ENCODE data around the gene ACKR1.

ACKR1 gene

GRCh38 chr1:159187647-159188374, 16.9 kb upstream of the ACKR1 start:
- no peak for DNase-seq

DNA sequence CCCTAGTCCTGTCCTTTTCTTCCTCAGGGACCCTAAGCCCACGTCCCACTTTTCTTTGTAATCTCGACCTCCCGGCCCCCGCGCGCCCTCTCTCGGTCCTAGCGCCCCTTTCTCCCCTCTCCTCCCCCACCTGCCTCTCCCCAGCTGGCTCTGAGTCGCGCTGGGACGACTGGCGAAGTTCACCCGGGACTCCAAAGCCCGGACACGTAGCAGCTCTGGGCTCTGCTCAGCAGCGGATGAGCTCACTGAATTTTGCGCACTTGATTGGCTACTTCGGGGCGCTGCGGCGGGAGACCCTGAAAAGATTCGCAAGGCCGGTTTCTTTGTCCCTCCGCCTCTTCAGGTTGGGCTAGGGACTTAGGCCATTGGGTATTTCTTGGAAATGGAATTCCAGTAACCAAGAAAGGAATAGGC, 16.3 kb upstream of the ACKR1 start:
- DNase-seq: no peak

DNA sequence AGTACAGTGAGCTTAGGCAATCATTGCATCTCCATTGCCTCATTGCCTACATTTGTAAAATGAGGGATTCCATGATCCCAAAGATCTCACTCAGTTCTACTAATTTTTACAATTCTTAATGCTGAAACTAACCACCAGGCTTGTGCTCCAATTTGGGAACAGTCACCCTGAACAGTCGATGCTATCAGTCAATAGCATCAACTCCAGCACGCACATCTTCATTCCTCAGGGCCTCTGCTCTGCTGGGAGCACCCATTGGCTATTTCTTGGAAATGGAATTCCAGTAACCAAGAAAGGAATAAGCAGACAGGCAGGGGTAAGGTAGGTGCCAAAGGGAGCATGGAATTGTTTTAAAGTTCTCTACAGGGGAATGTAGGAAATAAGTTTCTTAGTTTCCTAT, 14.2 kb upstream of the ACKR1 start:
- DNase-seq: no peak

DNA sequence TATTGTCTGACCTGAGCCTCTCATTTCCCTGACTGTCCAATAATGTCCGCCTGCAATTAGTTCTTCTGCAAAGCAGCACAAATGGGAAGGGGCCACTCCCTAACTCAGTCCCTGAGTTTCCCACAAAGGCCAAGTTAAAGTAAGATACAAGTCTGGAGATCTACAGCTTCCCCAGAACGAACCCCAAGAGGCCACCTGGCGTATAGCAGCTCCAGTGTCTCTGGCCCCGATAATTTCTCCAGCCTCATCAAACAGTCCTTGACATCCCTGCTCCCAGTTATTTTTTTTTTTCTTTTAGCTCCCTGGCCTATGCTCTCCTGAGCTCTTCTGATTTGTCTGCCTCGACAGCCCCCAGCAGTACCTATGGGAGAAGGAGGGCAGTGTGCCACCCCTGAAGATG, 8.1 kb upstream of the ACKR1 start:
- no peak for DNase-seq

GRCh38 chr1:159197561-159198557, 6.8 kb upstream of the ACKR1 start:
- DNase-seq: peak in 1 of 4 experiments; percentile 5

DNA sequence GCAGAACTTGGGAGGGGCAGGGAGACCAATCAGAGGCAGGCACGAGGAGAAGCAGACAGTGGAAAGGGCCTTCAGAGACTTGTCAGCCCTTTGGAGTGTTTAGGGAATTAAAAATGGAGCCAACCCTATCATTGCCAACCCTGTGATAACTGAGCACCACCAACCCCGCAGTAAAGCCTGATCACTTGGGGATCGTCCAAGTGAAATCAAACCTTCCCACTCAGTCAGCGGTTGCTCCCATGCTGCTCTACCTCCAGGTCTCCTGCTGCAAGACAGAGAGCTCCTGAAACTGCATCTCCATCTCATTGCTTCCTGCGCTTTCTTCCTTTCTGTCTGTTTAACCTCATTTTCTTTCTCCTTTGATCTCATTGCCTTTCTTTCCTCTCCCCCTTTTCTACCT, 4.8 kb upstream of the ACKR1 start:
- DNase-seq: no peak

DNA sequence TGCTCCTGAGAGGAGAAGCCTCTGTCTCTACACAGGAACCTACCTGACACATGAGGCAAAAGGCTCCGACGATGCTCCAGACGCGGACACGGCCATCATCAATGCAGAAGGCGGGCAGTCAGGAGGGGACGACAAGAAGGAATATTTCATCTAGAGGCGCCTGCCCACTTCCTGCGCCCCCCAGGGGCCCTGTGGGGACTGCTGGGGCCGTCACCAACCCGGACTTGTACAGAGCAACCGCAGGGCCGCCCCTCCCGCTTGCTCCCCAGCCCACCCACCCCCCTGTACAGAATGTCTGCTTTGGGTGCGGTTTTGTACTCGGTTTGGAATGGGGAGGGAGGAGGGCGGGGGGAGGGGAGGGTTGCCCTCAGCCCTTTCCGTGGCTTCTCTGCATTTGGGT, 3.9 kb upstream of the ACKR1 start:
- DNase-seq: no peak

- no peak for DNase-seq
These were observed 3.0 kb upstream of the ACKR1 start for GRCh38 chr1:159201642-159202041.

DNA sequence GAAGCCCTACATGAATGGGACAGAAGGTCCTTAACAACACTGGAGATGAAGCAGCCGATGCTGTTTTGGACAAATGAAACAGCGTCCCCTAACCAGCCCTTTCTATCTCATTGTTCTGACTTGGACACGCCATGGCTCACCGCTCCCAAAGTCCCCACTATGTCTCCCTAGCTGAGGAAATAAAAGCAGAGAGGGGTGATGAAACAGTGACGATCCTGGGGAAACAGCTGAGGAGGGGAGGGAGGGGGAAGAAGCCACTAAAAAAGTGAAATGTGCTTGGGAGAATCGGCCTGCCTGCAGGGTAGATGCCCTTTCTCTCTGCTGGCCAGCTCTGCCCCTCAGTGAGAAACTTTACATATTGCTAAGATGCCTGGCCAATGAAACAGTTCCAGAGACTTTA, 1.1 kb upstream of the ACKR1 start:
- DNase-seq: no peak

GRCh38 chr1:159205225-159205624, 550 bp downstream of the ACKR1 start:
- DNase-seq: no peak

- DNase-seq: no peak
These were observed 1.4 kb downstream of the ACKR1 start for GRCh38 chr1:159206110-159206509.

DNA sequence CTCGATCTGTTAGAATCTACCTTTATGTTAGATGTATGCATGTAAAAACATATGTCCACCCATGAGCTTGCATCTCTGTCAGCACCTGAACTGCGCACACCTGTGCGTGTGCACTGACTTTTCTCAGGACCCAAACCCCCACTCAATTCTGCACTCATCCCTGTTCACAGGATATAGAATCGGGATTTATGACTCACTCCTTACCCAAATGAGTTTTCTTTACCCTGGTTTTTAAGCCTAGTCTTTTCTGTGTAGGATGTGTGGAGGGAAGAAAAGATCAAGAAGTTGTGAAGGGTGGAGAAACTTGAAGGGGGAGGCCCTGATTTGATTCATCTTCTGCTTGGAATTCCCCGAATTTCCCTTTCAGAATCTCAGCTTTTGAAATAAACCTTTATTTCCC, 2.4 kb downstream of the ACKR1 start:
- no peak for DNase-seq

GRCh38 chr1:159207774-159208173, 3.1 kb downstream of the ACKR1 start:
- no peak for DNase-seq

DNA sequence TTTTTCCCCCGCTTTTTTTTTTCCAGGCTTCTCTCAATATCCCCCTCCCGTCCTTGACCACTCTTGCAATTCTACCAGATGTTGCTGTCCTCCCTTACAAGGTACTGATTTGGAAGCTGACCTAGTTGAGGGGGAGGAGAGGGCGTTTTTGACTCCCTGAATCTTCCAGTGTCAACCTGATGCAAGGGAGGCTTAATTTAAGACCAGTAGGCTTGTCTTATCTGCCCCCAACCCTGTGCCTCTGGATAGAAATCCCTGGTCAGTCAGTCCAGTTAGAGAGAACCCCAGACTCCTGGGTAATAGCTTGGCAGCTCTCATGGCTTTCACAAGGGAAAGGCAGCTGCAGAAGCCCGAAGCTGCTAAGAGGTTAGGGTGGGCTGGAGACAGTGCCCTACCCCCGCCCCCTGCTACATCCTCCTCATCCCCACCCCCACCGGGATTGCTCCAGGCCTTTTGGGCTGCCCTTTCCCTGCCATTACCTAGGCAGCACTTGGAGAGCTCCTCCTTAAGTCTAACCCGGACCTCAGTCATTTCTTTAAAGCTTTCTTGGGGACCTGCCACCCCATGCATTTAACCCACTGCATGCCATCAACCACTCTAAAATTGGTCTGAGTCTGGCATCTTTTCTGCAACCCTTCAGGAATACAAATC, 3.6 kb downstream of the ACKR1 start:
- no peak for DNase-seq

GRCh38 chr1:159209061-159209460, 4.4 kb downstream of the ACKR1 start:
- DNase-seq: no peak

- DNase-seq: peak in 3 of 4 experiments; percentile 14 to 26 (median 20)
These were observed 6.9 kb downstream of the ACKR1 start for GRCh38 chr1:159211331-159212136.

- no peak for DNase-seq
These were observed 7.9 kb downstream of the ACKR1 start for GRCh38 chr1:159212596-159212995.

DNA sequence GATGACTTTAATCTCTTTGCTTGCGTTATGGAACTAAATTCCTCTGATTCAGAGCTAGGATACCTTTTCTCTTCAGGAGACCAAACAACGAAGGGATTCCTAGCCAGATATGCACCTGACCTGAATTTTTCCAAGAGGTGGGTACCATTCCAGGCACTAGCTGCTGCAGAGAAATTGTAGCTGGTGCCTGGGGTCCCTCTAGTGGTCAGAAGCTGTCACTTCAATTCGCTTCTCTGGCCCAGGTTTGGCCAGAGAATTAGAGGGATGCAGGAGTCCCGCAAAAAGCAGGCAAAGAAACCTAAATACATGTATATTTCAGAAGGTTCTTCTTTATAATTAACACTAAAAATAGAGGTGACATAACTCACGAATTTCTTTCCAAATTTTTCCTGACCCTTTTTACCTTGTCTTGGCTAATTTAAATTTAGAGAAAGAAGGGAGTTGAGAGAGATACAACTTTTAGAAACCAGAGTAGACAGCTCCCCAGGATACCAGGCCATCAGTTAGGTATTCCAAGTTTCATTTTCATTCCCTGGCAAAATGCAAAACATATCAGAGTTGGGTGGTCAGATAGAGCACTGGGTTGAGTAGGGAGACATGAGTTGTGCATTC, 9.6 kb downstream of the ACKR1 start:
- DNase-seq: no peak

DNA sequence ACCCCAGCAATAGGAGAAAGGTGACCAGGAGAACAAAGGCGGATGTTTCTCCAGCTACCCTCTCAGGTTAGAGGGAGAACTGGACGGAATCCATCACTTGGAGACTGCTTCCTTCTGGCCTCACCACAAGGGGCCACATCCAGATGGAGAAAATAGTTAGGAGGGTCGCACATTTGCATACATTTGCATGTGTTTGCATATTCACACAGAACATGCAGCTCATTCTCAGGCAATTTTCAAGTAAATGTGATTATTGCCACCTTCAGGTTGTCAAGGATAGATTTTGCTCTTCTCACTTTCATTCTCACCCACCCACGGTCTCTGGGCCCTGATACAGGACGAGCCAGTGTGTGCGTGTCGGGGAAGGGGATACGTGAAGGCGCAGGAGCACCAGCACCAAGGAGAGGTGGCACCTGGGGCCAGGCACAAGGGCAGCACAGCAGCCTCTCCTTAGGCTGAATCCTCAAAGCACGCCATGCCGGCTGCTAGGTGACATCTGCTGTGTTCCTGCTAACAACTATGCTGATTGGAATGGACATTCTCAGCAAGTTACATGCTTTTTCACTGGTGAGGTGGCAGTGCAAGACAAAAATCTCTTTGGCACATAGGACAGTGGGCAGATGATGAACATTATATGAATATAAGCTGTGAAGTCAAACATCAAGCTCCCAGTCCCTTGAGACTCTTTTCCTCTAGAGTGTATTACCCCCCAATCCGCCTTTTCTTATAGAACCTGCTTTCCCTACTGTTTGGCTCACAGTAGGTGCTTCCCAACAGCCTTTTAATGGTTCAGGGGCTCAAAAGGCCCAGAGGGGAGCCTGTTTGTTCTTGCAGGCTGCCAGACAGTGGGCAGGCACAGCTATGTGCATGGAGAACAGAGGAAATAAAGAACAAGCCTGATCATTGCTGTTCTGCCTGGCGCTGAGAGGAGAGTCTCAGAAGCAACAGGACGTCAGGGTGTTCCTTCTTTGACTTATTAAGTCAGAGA, 14.3 kb downstream of the ACKR1 start:
- no peak for DNase-seq

GRCh38 chr1:159222075-159222865, 17.6 kb downstream of the ACKR1 start:
- no peak for DNase-seq
